ENCODE measurements around the gene PLXND1. TPM values are rescaled to one million over a fixed set of nuclear protein-coding genes. Genes with fewer than 3 reads are reported as not detected.

The PLXND1 gene
- total RNA-seq, 3 donors from 2014 or later (not counting 1 experiment from before 2014, with no cell fraction given), result 135 to 214 (median 189) TPM

DNA sequence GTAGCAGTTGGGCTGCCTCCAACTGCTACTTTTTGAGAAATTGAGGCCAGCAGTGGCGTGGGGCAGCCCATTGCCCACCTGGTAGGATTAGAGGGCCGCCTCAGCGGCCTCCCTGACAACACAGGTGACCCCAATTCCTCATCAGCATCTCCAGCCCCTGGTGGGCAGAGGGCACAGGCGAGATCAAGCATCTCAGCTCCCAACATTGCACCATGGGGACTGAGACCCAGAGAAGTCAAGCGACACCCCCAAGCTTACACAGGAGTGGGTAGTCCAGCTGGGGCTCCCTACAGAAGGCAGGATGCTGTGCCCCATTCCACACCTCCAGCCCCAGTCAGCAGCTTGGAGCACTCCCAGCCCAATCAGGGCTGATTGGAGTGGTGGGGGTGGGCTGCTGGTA is 63.7 kb downstream of the PLXND1 start:
- DNase-seq (no peak), ATAC-seq (no peak)
- intact Hi-C loops (cut with micrococcal nuclease), result no loop called here
- Mint-ChIP-seq H3K36me3 (no peaks in the 10 kb centered on the region), H3K4me3 (no peak overlapping the region), H3K9me3 (no peaks in the 10 kb centered on the region), H3K27me3 (ENCODE audit: low read depth in 2 of 2) (no peaks in the 10 kb centered on the region), H3K27ac (no peak overlapping the region), H3K4me1 (peaks cover 0 to 4% of the 10 kb centered on the region in 2 donors)
- Histone ChIP-seq H3K27ac (ENCODE audit: low read length) (no peak overlapping the region), H3K36me3 (ENCODE audit: control insufficient read depth, insufficient read depth, low read length) (no peaks in the 10 kb centered on the region), H3K4me1 (ENCODE audit: control insufficient read depth, insufficient read depth, low read length) (no peaks in the 10 kb centered on the region), H3K9me3 (ENCODE audit: control insufficient read depth, insufficient read depth, low read length) (no peaks in the 10 kb centered on the region), H3K27me3 (ENCODE audit: control insufficient read depth, insufficient read depth, low read length) (no peaks in the 10 kb centered on the region), H3K4me3 (ENCODE audit: low read length) (no peak overlapping the region)
- WGBS (ENCODE audit: insufficient coverage), result 92% methylated on average over 5 of the region's 5 CpGs
- TF ChIP-seq, protein P1, sequence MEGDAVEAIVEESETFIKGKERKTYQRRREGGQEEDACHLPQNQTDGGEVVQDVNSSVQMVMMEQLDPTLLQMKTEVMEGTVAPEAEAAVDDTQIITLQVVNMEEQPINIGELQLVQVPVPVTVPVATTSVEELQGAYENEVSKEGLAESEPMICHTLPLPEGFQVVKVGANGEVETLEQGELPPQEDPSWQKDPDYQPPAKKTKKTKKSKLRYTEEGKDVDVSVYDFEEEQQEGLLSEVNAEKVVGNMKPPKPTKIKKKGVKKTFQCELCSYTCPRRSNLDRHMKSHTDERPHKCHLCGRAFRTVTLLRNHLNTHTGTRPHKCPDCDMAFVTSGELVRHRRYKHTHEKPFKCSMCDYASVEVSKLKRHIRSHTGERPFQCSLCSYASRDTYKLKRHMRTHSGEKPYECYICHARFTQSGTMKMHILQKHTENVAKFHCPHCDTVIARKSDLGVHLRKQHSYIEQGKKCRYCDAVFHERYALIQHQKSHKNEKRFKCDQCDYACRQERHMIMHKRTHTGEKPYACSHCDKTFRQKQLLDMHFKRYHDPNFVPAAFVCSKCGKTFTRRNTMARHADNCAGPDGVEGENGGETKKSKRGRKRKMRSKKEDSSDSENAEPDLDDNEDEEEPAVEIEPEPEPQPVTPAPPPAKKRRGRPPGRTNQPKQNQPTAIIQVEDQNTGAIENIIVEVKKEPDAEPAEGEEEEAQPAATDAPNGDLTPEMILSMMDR (IDR thresholded peaks at IDR 0.05), result no peak

DNA sequence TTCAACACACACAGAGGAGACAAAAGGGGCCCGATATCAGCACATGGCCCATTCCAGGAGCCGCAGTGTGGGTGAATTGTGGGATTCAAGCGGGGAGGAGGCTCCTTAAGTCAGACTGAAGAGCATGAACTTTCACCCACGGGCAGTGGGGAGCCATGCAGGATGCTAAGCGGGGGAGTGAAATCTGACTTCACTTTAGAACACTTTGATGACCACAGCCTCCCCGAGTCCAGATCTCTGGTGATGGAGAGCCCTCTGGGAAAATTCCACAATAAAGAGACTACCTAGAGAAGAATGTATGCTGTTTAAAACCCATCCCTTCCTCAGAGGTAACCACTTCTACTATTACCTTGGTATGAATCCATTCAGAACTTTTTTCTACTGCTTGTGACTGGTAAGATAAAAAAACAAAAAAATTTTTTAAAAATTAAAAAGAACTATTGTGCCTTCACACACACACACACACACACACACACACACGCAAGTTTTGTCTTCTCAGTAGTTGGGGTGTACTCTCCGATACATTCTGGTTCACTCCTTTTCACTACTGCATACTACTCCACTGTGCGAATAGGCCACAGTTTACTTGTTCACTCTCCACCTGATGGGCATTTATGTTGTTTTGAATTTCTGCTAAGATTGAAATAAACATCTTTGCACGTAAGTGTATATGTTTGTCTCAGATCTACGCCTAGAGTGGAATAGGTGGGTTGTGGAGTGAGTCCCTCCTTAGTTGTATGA is 65.5 kb downstream of the PLXND1 start:
- Histone ChIP-seq H3K36me3 (ENCODE audit: control insufficient read depth, insufficient read depth, low read length) (no peaks in the 10 kb centered on the region), H3K27me3 (ENCODE audit: control insufficient read depth, insufficient read depth, low read length) (no peaks in the 10 kb centered on the region), H3K9me3 (ENCODE audit: control insufficient read depth, insufficient read depth, low read length) (no peaks in the 10 kb centered on the region), H3K27ac (ENCODE audit: low read length) (no peak overlapping the region), H3K4me3 (ENCODE audit: low read length) (no peak overlapping the region), H3K4me1 (ENCODE audit: control insufficient read depth, insufficient read depth, low read length) (no peaks in the 10 kb centered on the region)
- H3K4me1 Mint-ChIP-seq, result peaks cover 0 to 4% of the 10 kb centered on the region in 2 donors
- H3K27ac Mint-ChIP-seq, result no peak overlapping the region
- ATAC-seq, result no peak
- no peak overlapping the region for H3K4me3 Mint-ChIP-seq
- TF ChIP-seq, protein P1 (IDR thresholded peaks at IDR 0.05), result no peak
- H3K27me3 Mint-ChIP-seq (ENCODE audit: low read depth in 2 of 2), result no peaks in the 10 kb centered on the region
- H3K9me3 Mint-ChIP-seq, result no peaks in the 10 kb centered on the region
- WGBS (ENCODE audit: insufficient coverage), result 85% methylated on average over 8 of the region's 11 CpGs
- H3K36me3 Mint-ChIP-seq, result no peaks in the 10 kb centered on the region
- no peak for DNase-seq
- intact Hi-C loops (cut with micrococcal nuclease), result no loop called here

DNA sequence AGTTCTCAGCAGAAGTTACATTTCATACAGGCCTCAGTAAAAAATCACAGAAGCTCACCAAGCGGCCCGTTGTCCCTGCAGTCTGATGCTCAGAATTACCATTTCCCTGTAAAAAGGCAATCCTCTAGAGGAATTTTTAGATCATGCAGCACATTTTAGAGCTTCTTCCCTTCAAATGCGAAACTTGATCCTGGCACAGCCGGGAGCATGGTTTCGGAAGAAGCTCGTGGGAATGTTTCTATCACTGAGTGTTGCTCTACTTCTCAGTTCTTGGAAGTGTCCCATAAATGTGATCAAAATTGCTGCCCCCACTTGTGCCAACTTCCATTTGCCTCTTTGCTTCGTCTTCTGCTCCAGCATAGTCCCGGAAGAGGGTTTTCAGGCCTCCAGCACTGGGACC is 67.3 kb downstream of the PLXND1 start:
- H3K9me3 Mint-ChIP-seq, result no peaks in the 10 kb centered on the region

More for the DNA sequence above, 67.3 kb downstream of the PLXND1 start:
- H3K4me1 ChIP-seq (ENCODE audit: control insufficient read depth, insufficient read depth, low read length), result no peaks in the 10 kb centered on the region
- no peaks in the 10 kb centered on the region for H3K27me3 ChIP-seq (ENCODE audit: control insufficient read depth, insufficient read depth, low read length)
- intact Hi-C loops (cut with micrococcal nuclease), result no loop called here
- DNase-seq, result no peak
- H3K27me3 Mint-ChIP-seq (ENCODE audit: low read depth in 2 of 2), result no peaks in the 10 kb centered on the region
- no peak overlapping the region for H3K27ac Mint-ChIP-seq
- peaks cover 0 to 4% of the 10 kb centered on the region in 2 donors for H3K4me1 Mint-ChIP-seq
- ATAC-seq, result no peak
- H3K4me3 ChIP-seq (ENCODE audit: low read length), result no peak overlapping the region
- TF ChIP-seq, protein P1 (IDR thresholded peaks at IDR 0.05), result no peak
- no peaks in the 10 kb centered on the region for H3K9me3 ChIP-seq (ENCODE audit: control insufficient read depth, insufficient read depth, low read length)
- WGBS (ENCODE audit: insufficient coverage), result 94% methylated on average over 8 of the region's 8 CpGs
- no peak overlapping the region for H3K4me3 Mint-ChIP-seq
- H3K36me3 Mint-ChIP-seq, result no peaks in the 10 kb centered on the region
- H3K36me3 ChIP-seq (ENCODE audit: control insufficient read depth, insufficient read depth, low read length), result no peaks in the 10 kb centered on the region
- no peak overlapping the region for H3K27ac ChIP-seq (ENCODE audit: low read length)
